IPS DF 6.9 (cell line): ENCODE results near the gene SLC35F4.
A peak's percentile ranks its signal among the peaks of the same experiment; 100 is the strongest.
"Not testable (repeated sequence)": the region's sequence is repeated elsewhere in the genome, so short reads cannot be mapped to it uniquely, and the experiment has no call there.

ENCODE experiments used
- DNase-seq: peaks from one replicate; pipeline ENCODE4 v3.0.0-alpha.2; 2013; ENCODE audit warnings: low read depth, low spot score
- H3K27ac ChIP-seq: one replicate; pipeline ENCODE4 v1.5.1; 2013; ENCODE audit warnings: low read length, control low read depth
- H3K27me3 ChIP-seq: 2 replicates; pipeline ENCODE4 v1.6.1; 2013; ENCODE audit warnings: mild to moderate bottlenecking, low read length; ENCODE audit not compliant: control insufficient read depth, insufficient read depth
- H3K36me3 ChIP-seq: 2 replicates; pipeline ENCODE4 v1.6.1; 2013; ENCODE audit warnings: low read length; ENCODE audit not compliant: control insufficient read depth, insufficient read depth
- H3K4me1 ChIP-seq: 2 replicates; pipeline ENCODE4 v1.6.1; 2013; ENCODE audit warnings: low read length; ENCODE audit not compliant: control insufficient read depth, insufficient read depth
- H3K4me3 ChIP-seq: 2 replicates; pipeline ENCODE4 v1.5.1; 2013; ENCODE audit warnings: mild to moderate bottlenecking, low read length
- H3K9me3 ChIP-seq: 2 replicates; pipeline ENCODE4 v1.6.1; 2013; ENCODE audit warnings: low read length, inconsistent platforms; ENCODE audit not compliant: control insufficient read depth, insufficient read depth
- WGBS: extraction: QIAGEN DNeasy Blood & Tissue Kit; methylation state at CpG from one replicate; pipeline ENCODE4 v1.1.7; 2013; ENCODE audit warnings: mixed read lengths, missing lambda C conversion rate; ENCODE audit not compliant: insufficient read length, insufficient coverage; 5-methylcytosine and 5-hydroxymethylcytosine counted together

The SLC35F4 gene

DNA sequence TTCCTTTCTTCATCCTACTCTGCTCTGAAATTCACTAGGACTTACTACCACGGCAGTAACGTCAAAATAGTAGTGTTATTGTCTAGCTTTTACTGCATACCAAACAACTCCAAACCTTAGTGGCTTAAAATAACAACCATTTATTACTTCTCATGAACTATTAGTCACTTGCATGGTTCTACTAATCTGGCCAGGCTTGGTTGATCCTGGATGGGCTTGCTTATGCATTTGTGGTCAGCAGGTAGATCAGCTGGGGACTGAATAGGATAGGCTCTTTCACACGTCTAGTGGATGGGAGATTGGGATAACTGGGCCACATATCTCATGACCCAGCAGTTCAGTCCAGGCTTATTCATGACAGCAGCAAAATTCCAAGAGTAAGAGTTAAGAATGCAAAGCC, 9.4 kb upstream of the SLC35F4 start:
- no peaks in the 10 kb centered on the region for H3K36me3 ChIP-seq
- peaks cover 4% of the 10 kb centered on the region; the same call in 1 of the 2 replicates for H3K4me1 ChIP-seq
- H3K27ac ChIP-seq = no peak overlapping the region
- no peak for DNase-seq
- no CpG with 5 or more reads among the region's 3 CpGs for WGBS
- no peaks in the 10 kb centered on the region for H3K27me3 ChIP-seq
- H3K4me3 ChIP-seq = no peak overlapping the region
- H3K9me3 ChIP-seq = no peaks in the 10 kb centered on the region; the same call in 1 of the 2 replicates

DNA sequence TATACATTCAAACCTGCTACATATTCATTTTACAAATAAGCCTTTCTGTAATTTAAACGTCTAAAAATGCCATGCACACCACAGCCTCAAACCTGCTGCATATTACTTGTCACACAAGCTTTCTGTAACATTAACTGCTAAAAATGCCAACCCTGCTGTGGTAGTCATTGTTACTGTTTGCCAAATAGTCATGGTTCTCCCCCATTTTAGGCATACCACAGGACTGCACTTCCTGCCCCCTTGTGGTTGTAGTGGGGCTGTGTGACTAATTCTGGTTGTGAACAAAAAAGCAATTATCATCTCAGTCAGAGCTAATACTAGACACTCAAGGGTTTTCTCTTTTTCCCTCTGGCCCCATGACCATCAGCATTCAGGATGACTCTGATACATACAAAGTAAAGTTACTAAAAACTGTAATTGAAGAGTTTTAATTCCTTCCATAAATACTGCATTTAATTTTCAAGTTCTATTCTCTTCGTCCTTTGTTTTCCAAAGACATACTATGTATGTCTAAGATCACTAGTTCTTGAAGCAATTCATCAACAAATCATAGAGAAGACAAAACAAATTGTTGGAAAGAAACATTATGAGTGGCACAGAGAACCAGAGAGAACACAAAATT, 5.7 kb upstream of the SLC35F4 start:
- DNase-seq = no peak
- no CpG with 5 or more reads among the region's 2 CpGs for WGBS

DNA sequence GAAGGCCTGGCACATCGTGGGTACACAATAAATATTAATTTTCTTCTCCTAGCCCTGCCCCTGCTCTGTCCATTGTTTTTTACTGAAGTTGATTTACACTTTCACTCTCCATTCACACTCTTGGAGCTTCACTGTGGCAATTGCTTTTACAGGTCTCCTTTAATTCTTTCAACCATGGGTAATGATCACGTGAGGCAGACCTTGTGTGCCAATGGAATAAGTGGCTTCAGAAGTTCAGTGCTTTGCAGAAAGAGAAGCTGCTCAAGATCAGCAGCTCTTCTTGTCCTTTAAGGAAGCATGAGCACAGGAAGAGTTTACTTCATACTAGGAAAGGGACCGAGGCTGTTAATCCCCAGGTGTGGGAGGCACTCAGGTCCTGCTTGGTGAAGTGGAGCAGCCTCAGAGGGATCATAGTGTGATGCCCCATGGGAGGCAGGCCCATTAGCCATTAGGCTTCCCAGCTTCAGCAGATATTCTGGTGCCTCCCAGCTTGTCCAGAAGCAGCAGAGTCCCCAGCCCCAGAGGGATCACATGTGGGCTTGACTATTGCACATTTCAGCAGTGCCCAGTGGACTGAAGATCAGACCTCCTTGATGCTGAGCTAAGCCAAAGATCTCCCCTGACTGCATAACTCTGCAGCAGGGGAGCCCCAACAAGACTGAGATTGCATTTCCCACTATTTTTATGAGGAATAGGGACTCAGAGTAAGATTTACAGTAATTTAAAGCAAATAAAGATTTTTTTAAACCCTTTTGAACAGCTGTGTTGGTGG, 5.0 kb upstream of the SLC35F4 start:
- no CpG with 5 or more reads among the region's 3 CpGs for WGBS

More for the DNA sequence above, 5.7 kb upstream of the SLC35F4 start:
- H3K9me3 ChIP-seq = no peaks in the 10 kb centered on the region; the same call in 1 of the 2 replicates
- peaks cover 4% of the 10 kb centered on the region; the same call in 1 of the 2 replicates for H3K4me1 ChIP-seq
- H3K4me3 ChIP-seq = no peak overlapping the region
- H3K27me3 ChIP-seq = no peaks in the 10 kb centered on the region; the same call in 1 of the 2 replicates
- H3K27ac ChIP-seq = no peak overlapping the region
- no peaks in the 10 kb centered on the region for H3K36me3 ChIP-seq

DNA sequence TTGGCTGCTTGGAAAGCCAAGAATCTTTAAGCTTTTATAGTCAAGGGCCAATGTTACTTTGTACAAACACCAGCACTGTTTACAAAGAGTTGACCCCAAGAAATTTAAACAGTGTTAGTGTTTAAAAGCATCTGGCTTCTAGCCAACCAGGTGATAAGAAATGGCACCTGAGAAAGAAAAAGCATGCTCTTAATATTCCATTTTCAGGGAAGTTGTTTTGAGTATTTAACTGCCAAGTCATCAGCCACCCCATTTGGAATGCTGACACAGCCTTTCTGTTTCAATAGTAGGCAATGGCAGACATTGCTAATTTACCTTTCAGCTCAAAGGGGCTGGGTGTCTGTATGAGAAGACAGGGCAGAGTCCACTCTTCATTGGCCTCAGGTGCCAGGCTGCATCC, 3.7 kb upstream of the SLC35F4 start:
- no peak overlapping the region for H3K4me3 ChIP-seq
- peaks cover 7% of the 10 kb centered on the region for H3K27me3 ChIP-seq
- H3K27ac ChIP-seq = no peak overlapping the region
- DNase-seq = no peak
- no peaks in the 10 kb centered on the region for H3K36me3 ChIP-seq
- H3K4me1 ChIP-seq = peaks cover 4% of the 10 kb centered on the region
- H3K9me3 ChIP-seq = no peaks in the 10 kb centered on the region; the same call in 1 of the 2 replicates

More for the DNA sequence above, 5.0 kb upstream of the SLC35F4 start:
- peaks cover 4% of the 10 kb centered on the region for H3K4me1 ChIP-seq
- no peak for DNase-seq
- no peaks in the 10 kb centered on the region; the same call in 1 of the 2 replicates for H3K9me3 ChIP-seq
- peaks cover 6% of the 10 kb centered on the region; the same call in 1 of the 2 replicates for H3K27me3 ChIP-seq
- no peaks in the 10 kb centered on the region for H3K36me3 ChIP-seq
- H3K27ac ChIP-seq = no peak overlapping the region
- H3K4me3 ChIP-seq = no peak overlapping the region

DNA sequence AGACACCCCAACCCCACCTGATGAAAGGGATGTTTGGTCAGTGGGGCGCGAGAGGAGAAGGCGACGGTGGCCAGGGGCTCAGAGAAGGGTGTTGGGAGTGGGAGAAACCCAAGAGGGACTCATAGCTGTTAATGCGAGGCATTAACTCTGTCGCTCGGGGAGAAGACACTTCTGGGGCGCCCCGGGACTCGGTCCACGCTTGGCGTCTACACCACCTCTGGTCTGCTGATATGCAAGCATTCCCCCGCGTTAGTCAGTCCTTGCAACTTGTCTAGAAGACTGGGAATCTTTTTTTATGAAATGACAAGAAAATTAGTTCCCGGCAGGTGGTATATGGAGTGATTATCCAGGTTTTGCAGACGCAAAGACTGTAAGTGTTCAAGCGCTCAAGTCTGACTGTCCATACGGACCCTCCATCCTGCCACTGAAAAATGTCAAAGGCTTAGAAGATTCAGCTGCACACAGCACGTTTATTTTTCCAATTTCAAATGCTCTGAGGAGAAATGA, 360 bp upstream of the SLC35F4 start:
- DNase-seq = no peak
- WGBS = no CpG with 5 or more reads among the region's 19 CpGs
- Histone ChIP-seq H3K36me3 (no peaks in the 10 kb centered on the region), H3K9me3 (no peaks in the 10 kb centered on the region; the same call in 1 of the 2 replicates), H3K27ac (no peak overlapping the region), H3K4me3 (peak overlapping the region; percentile 44; the same call in 1 of the 2 replicates), H3K4me1 (peaks cover 2% of the 10 kb centered on the region), H3K27me3 (peaks cover 9% of the 10 kb centered on the region)

DNA sequence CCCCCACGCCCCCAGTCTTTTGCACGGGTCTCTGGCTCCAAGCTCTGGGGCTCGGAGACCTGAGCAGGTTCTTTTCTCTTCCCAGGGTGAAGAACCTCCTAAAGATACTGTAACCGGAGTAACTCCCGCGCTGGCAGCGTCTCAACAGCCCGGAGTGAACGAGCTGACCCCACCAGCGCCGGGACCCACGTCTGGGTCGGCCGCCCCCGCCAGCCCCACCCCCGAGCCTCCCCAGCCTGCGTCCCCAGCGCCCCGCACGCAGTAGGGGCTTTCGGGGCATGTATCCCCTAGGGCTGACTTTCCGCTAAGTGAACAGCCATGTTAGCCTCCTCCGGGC, 858 bp downstream of the SLC35F4 start:
- H3K27ac ChIP-seq = no peak overlapping the region
- no CpG with 5 or more reads among the region's 23 CpGs for WGBS
- peak overlapping the region; percentile 44; the same call in 1 of the 2 replicates for H3K4me3 ChIP-seq
- no peak for DNase-seq
- H3K4me1 ChIP-seq = no peaks in the 10 kb centered on the region; the same call in none of the 2 replicates
- H3K36me3 ChIP-seq = no peaks in the 10 kb centered on the region
- H3K9me3 ChIP-seq = no peaks in the 10 kb centered on the region
- H3K27me3 ChIP-seq = peaks cover 9% of the 10 kb centered on the region

DNA sequence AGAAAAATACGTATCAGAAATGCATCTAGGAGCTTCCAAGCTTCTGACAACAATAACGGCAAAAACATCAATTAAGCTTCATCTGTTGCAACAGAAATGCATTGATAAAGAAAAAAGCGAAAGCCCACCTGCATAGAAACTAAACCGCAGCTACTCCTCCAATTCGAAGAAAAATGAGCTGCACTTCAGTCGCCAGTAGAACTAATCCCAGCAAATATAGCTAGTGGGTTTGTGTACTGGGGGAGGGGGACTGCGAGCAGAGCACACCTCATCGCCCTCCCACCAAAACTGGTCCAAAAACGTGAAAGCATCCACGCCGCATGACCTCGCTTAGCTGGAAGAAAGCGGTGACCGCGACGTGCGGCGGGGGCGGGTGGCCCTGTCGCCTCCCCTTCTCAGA, 1.2 kb downstream of the SLC35F4 start:
- Histone ChIP-seq H3K9me3 (no peaks in the 10 kb centered on the region), H3K27ac (no peak overlapping the region), H3K4me3 (peak overlapping the region; percentile 44; the same call in 1 of the 2 replicates), H3K27me3 (peaks cover 9% of the 10 kb centered on the region), H3K4me1 (no peaks in the 10 kb centered on the region; the same call in none of the 2 replicates), H3K36me3 (no peaks in the 10 kb centered on the region)
- no CpG with 5 or more reads among the region's 20 CpGs for WGBS
- no peak for DNase-seq

DNA sequence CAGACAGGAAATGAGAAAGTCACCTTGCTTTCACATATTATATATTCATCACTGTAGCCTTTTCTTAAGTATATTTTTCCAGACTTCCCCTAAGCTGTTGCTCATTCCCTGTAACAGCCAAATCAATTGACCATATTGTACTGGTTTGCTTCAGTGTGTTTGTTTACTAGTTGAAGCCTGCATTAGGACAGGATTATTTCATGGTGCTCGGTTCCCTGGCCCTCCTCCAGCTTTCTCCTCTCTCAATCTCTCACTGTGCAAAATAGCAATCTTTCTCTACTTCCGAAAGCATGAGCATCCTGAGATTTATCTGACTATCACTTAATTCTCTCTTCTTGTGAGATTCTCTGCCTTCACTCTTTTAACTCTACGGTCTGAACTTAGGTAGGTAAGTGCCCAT, 2.4 kb downstream of the SLC35F4 start:
- Histone ChIP-seq H3K4me3 (no peak overlapping the region), H3K36me3 (no peaks in the 10 kb centered on the region), H3K4me1 (no peaks in the 10 kb centered on the region; the same call in none of the 2 replicates), H3K9me3 (no peaks in the 10 kb centered on the region), H3K27ac (no peak overlapping the region), H3K27me3 (peaks cover 9% of the 10 kb centered on the region)
- WGBS = no CpG with 5 or more reads among the region's 3 CpGs
- no peak for DNase-seq

DNA sequence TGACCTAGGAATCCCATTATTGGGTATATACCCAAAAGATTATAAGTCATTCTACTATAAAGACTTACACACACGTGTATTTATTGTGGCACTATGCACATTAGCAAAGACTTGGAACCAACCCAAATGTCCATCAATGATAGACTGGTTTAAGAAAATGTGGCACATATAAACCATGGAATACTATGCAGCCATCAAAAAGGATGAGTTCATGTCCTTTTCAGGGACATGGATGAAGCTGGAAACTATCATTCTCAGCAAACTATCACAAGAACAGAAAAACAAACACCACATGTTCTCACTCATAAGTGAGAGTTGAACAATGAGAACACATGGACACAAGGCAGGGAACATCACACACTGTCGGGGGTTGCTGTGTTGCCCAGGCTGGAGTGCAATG, 10.2 kb downstream of the SLC35F4 start:
- not testable (repeated sequence) for H3K9me3 ChIP-seq, DNase-seq, H3K36me3 ChIP-seq, H3K27ac ChIP-seq, H3K4me3 ChIP-seq, H3K27me3 ChIP-seq, H3K4me1 ChIP-seq
- WGBS = no CpG with 5 or more reads among the region's 2 CpGs

DNA sequence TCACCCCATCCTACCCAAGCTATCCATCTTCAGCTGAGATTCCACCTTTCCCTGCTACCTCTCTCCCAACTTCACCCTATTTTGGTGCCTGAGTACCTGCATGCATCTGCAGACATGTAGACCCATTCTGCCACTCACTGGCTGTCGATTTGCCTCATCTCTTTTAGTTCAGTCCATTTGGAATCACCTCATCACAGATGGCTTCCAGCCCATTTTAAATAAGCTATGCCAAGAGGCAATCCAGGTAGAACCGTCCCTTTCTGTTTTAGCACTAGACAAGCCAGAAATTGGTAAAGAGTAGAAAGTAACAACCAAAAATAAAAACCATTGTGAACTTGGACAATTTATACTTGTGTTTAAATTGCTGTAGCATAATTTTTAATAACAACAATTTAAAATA, 11.3 kb downstream of the SLC35F4 start:
- no peak for DNase-seq
- no peak overlapping the region for H3K4me3 ChIP-seq
- WGBS = no CpG with 5 or more reads among the region's 2 CpGs
- H3K4me1 ChIP-seq = no peaks in the 10 kb centered on the region
- H3K36me3 ChIP-seq = no peaks in the 10 kb centered on the region
- no peaks in the 10 kb centered on the region for H3K9me3 ChIP-seq
- H3K27ac ChIP-seq = no peak overlapping the region
- H3K27me3 ChIP-seq = no peaks in the 10 kb centered on the region
